SKM-1 (cell line): ENCODE measurements around the gene TOPAZ1.
"Not testable (repeated sequence)": the region's sequence is repeated elsewhere in the genome, so short reads cannot be mapped to it uniquely, and the experiment has no call there.

Experiments
- DNase-seq: peaks from one replicate; lab custom pipeline; 2025; ENCODE audit not compliant: unreplicated experiment; lab: John Stamatoyannopoulos, UW

Gene TOPAZ1

DNA sequence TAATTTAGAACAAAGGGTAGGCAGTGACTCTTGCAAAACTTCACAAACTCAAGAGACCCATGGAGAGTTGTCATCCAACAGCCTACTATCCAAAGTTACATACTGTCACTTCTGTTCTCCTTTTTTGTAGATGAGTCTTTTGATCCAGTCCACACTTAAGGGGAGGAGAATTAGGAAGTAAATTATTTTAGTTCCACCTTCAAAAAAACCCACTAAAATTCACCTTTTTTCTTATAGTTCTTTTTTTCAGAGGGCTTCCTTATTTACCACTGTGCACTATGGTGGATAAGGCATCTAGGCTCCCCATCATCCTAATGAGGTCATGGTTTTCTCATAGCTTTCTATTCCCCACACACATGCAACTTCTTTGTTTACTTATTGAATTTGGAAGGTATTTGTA, 88.3 kb downstream of the TOPAZ1 start:
- no peak for DNase-seq

DNA sequence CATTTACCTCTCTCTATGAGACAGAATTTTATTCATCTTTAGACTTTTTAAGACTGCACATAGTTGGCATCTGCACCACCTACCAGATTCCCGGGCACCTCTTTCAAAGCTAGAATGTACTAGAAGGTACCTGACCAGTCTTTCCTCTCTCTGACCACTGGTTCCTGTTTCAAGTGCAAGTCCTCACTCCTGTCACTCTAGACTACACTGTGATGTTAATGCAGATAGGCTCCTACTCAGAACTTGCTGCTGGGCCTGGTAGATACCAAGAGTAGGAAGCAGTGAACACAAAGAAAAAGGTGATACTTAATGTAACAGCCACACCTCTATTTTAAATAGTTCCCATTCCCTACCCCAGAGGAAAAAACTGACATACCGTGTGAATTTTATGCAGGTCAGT, 88.8 kb downstream of the TOPAZ1 start:
- DNase-seq, result no peak

DNA sequence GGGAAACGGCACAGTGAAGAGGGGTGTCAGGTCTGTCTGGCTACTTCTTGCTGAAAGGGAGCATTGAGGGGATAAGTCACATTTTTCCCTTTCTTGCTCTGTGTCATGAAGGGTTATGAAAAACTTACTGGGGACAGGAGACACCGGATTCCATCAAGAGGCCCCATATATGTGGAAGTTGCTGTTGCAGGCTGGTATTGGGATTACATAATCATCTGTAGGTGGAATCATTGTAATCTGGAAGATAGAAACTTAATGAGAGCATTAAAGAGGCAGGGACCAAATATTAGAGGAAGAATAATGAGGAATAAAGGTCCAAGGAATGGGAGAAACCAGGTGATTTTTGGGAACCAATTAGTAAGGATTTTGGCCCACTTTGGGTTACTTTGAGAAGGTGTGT, 92.6 kb downstream of the TOPAZ1 start:
- no peak for DNase-seq

DNA sequence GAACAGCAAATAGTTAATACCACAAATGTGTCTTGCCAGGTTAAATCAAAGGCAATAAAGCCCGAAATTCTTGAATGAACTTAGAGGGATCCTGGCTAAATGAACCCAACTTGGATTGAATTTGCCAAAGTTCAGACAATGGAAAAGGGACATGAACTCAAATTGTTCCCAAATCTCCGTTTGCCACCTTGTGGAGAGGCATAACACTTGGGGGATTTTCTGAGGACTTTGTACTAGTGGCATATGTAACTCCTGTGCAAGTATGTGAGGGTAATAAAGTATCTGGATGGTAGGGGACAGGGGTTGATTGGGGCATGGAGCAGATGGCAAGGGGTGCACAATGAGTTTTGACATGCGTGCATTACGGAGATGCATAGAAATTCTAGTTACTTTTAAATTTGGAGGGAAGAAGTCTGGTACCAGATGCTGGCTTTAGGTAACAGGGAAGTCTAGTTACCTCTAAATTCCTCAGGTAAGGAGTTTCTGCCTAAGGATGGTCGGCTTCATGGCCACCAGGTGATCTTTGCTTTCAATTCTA, 95.6 kb downstream of the TOPAZ1 start:
- no peak for DNase-seq

DNA sequence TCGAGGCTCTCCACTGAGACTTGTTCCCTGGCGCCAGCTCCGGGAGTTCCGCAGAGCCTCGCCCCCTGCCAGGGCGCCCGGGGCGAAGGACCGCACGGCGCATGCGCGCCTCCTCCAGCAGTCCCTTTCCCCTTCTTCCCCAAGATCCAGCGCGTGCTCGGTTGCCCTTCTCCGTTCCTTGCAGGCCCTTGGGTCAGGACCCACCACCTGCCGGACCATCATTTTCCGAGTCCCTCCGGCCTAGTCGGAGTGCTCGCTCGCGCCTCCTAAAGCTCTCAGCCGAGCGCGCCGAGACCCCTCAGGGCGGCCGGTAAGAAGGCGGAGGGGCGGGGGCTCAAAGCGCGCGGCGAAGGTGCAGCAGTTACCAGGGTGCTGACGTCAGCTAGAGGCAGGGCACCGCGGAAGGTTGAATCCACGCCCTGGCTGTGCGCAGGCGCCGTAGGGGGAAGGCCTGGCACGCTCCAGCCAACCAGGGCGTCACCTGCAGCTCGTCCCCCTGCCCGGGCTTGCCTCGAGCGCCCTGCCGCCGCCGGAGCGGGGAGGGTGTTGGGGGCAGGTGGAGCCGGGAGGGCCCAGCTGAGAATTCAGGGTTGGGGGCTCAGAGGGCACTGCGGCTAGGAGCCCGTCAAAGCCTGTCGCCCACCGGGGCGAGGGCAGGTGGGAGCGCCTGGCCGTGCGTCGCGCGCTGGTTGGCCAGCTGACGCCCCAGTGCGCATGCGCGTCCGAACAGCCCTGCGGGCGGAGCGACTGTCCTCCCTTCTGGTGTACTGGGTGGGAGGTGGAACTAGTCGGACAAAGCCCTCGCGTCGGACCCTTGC, 96.5 kb downstream of the TOPAZ1 start, which contains the start of gene TCAIM:
TSS of gene TCAIM (plus strand) at position 757 of the 818 bp plus-strand sequence. CDS start 16,017 bp downstream, outside the sequence.
- DNase-seq, result peak; percentile 88

DNA sequence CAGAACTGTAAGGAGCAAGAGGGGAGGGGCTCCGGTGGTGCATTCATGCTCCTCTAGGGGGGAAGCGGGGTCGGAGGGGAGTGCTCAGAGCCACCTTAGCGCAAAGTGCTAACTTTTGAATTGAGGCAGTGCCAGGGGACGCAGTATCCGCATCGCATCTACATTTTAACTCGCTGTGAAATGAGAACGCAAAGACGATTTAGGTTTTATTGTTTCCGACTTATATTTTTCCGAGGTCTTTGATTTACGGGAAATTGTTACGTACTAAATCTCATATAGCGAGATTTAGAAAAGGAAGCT, 97.1 kb downstream of the TOPAZ1 start:
- no peak for DNase-seq

DNA sequence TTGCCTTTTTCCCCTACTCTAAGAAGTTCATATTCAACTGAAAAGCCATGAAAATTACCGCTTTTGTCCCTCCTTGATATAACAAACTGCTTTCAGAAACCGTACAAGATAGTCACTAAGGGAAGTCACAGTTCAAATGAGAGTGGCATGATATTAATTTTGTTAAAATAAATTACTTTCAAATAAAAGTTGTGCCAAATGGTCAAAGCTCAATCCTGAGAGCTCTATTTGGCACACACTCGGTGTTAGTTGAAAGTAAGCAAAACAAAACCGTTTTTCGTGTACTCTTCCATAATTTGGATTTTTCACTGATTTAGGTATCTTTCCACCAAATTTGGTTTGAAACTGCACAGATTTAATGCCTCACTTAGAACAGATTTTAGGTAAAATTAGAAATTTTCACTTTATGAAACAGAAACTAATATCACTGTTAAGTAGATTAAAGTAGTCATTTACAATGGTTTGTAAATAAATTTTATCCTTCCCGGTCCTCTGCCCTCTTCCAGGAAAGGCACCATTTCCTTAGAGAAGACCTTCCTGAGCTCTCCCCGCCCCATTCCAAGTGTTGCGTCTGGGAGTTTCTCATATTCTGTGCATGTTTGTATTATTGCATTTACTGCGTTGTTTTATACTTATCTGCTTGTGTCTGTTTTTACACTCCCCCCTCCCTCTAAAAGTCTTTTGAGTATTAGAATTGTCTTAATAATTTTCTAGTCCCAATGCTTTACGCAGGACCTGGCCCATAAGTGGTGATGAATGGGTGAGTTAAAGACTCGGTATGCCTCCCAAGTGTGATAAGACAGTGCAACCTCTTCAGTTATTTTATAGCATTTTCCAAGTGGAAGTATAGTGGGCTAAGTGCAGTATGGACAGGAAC, 97.7 kb downstream of the TOPAZ1 start:
- no peak for DNase-seq

DNA sequence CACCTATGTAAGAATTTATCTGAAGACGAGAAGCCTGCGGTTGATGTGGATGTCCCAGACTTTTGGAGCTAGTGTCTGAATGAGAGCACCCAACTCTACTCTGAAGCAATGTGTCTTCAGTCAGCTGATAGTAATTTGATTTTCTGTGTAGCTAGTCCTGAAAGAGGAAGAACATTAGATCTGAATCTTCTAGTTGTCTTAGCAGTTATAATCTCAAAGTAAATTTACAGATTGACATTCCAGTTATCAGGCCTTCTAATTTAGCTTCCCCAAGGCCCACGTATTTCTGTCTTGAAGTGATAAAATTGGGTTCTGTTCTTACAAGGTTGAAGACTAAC, 98.3 kb downstream of the TOPAZ1 start:
- DNase-seq, result no peak

DNA sequence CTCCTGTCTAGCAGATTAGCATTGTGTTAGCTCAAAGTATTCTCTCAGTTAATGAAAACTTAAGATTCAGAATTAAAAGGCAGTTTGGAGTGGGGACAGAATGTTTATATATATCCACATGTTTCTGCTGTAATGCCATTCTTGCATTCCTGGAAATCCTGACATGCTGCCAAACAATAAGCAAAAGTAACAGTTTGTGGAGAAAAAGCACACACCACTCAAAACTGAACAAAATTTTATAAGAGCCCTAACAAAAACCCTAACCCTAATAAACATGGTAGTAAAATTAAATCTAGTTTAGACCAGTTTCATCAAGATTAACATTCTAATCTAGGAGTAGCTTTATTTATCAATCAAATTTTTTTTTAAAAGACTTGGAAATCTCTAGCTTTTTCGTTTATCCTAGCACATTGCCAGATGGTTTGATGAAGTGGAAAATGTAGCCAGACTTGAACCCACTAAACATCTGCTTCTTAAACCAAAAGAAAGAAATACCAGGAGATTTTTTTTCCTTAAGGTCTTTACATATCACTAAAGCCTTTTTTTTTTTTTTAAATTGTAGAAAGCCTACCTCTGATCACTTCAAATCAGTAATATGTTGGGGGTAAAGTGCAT, 100.6 kb downstream of the TOPAZ1 start:
- DNase-seq, result no peak

DNA sequence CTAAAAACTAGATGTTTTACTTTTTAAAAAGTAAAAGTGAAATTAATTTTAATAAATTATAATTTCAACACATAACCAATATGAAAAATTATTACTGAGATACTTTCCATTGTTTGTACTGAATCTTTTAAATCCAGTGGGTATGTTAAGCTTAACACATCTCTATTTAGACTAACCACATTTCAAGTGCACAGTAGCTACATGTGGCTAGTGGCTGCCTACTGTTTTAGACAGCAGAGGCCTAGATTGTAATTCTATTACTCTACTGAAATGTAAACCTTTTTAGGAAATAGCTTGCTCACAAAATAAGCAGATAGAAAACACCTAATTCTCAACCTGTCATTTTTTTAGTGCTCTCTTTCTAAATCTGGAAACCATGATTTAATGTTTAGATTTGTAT, 101.7 kb downstream of the TOPAZ1 start:
- no peak for DNase-seq

DNA sequence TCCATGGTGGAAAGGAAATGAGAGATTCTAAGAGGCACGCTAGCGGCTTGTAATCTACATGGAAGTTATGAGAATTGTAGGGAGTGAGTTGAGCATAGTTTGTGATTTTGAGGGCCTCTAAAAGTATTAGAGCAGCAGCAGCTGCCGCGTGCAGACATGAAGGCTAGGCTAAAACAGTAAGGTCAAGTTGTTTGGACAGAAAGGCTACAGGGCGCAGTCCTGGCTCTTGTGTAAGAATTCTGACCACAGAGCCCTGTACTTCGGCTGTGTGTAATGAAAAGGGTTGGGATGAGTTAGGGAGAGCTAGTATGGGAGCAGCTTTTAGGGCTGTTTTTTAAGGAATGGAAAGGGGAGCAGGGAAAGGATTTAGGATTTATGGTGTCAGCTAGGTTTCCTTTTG, 104.9 kb downstream of the TOPAZ1 start:
- not testable (repeated sequence) for DNase-seq

DNA sequence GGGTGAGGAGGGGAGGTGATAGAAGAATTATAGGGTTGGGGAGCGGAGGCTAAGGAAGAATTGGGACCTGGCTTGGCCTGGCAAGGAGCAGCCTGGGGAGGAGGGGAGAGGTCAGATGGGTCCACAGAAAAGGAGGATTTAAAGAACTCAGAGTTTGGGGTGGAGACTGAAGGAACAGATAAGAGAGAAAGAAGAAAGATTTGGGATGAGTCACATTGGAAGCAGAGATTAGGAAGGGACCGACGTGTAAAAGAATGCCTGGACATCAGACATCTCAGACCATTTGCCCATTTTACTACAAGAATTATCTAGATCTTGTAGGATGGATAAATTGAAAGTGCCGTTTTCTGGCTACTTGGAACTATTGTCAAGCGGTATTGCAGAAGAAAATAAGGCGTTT, 107.3 kb downstream of the TOPAZ1 start:
- no peak for DNase-seq

DNA sequence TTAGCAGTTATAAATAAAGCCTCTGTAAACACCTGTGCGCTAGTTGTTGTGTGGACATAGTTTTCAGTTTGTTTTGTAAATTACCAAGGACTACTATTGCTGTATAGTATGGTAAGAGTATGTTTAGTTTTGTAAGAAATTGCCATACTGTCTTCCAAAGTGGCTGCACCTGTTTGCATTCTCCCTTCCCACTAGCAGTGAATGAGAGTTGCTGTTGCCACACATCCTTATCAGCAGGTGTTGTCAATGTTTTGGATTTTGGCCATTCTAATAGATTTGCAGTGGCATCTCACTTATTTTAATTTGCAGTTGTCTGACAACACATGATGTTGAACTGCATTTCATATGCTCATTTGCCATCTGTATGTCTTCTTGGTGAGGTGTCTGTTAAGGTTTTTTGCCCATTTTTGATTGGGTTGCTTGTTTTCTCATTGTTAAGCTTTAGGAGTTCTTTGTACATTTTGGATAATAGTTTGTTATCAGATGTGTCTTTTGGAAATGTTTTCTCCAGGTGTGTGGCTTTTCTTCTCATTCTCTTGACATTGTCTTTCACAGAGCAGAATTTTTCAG, 111.8 kb downstream of the TOPAZ1 start:
- DNase-seq, result no peak

DNA sequence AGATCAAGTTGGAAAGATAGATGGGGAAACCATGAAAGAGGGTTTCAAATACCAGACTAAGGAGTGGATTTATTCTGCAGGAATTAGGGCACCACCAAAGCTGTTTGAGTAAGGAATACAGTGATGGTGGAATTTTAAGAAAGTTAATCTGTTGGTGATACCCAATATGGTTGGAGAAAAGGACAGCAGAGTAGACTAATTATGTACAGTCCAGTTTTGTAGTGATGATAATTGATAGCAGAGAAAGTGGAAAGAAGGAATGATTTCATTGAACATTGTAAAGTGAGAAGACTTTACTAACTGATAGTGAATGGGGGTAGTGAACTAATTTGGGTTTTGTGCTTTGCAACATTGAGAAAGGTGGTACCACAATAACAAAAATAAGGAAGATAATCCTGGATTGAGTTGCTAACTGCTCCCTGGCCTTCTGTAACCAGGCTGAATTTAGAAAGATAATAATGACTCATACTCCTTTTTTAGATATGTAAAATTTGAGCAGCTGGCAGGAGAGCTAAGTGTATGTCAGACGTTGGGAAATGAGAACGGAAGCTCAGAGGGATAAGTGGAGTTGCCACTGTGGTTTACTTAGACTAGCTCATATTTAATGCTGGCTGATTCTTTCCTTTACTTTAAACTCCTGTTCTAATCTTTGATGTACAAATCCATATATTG, 113.8 kb downstream of the TOPAZ1 start:
- DNase-seq, result no peak

DNA sequence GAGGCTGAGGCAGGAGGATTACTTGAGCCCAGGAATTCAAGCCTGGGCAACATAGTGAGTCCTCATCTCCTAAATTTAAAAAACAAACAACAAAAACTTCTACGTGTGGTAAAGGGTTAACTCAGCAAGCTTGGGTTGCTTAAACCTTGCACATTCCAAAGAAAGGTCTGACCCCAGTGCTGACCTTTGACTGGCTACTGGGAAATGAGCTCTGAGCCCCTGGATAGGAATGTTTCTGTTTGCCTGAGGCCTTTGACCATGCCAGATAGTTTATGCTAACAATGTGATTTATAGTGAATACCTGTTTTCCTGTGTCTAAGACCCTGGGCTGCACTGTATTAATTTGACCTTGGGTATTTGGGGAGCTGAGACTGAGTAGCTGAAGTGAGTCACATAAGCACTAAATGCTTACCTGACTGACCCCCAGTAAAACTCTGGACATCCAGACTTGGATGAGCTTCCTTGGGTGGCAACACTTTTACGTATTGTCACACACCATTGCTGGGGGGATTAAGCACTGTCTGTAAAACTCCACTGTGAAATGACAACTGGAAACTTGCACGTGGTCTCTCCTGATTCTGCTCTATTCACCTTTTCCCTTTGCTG, 117.6 kb downstream of the TOPAZ1 start:
- no peak for DNase-seq

DNA sequence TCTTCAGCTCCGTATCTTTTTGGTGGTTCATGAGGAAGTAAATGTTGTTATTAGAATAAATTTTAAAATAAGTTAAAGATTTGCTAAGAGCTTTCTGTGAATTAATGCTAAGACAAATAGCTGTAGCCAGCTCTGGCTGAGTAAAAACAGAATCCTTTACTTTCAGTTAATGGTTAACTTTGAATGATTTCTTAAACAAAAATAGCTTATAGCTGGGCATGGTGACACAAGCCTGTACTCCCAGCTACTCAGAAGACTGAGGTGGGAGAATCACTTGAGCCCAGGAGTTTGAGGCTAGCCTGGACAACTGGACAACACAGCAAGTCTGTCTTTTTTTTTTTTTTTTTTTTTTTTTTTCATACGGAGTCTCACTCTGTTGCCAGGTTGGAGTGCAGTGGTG, 121.9 kb downstream of the TOPAZ1 start:
- DNase-seq, result no peak

DNA sequence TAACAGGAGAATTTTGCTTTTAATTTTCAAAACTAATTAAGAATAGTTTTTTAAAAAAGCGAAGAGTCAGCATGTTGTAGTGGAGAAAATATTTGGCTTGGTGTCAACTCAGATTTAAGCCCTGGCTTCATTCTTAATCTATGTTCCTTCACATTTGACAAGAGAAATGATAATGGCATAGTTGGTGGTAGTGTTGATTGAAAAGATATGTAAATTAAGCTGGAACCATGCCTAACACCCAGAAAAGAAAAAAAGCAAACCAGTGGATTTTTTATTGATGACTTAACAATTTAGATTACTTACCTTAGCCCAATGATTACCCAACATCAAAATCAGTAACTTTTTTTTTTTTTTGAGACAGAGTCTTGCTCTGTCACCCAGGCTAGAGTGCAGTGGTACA, 124.3 kb downstream of the TOPAZ1 start:
- no peak for DNase-seq

DNA sequence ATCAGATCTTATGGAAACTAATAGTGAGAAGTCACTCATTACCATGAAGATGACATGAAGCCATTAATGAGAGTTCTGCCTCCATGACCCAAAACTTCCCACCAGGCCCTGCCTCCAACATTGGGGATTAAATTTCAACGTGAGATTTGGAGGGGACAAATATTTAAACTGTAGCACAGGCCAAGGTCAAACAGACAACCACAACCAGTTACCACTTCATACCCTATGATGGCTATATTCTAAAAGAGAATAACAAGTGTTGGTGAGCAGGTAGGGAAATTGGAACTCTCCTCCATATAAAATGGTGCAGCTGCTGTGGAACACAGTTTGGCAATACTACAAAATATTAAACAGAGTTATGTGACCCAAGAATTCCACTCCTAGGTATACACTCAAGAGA, 133.8 kb downstream of the TOPAZ1 start:
- no peak for DNase-seq
